Activated T-cell treated with anti-CD3 and anti-CD28 coated beads, Interleukin-2, amount 50 U/mL, for 72 hours (primary cell): ENCODE results near the gene DRD4. TPM values are rescaled to one million over a fixed set of nuclear protein-coding genes. Genes with fewer than 3 reads are reported as not detected.
"Not testable (repeated sequence)": the region's sequence is repeated elsewhere in the genome, so short reads cannot be mapped to it uniquely, and the experiment has no call there.

Experiments
- ATAC-seq, 2 donors: fragments of 150-1000 bp; cut with Tn5 transposase; replicated peaks in 1 of 2; 2 replicates each; pipeline ENCODE4 v1.10.0; 2021; ENCODE audit warnings: moderate library complexity in 2 of 2, mild to moderate bottlenecking in 1 of 2
- DNase-seq, 2 donors: peaks; one replicate each; pipeline ENCODE4 v3.0.0; 2021 to 2022; ENCODE audit warnings: mixed read lengths in 1 of 2
- H3K27ac Mint-ChIP-seq: one replicate; pipeline ENCODE4 v1.8.0; 2022; ENCODE audit warnings: mild to moderate bottlenecking, moderate library complexity, mixed read lengths
- H3K27me3 Mint-ChIP-seq: one replicate; pipeline ENCODE4 v1.8.0; 2022; ENCODE audit warnings: low read depth, mixed read lengths
- H3K36me3 Mint-ChIP-seq, 2 donors: one replicate each; pipeline ENCODE4 v1.8.0; 2022; ENCODE audit warnings: mixed read lengths in 2 of 2, mild to moderate bottlenecking in 1 of 2; ENCODE audit not compliant: insufficient read depth in 2 of 2
- H3K4me1 Mint-ChIP-seq: one replicate; pipeline ENCODE4 v1.8.0; 2022; ENCODE audit warnings: low read depth, mixed read lengths
- H3K4me3 Mint-ChIP-seq, 2 donors: one replicate each; pipeline ENCODE4 v1.8.0; 2022; ENCODE audit warnings: mild to moderate bottlenecking in 2 of 2, mixed read lengths in 2 of 2, moderate library complexity in 2 of 2
- H3K9me3 Mint-ChIP-seq, 2 donors: one replicate each; pipeline ENCODE4 v1.8.0; 2022; ENCODE audit warnings: mixed read lengths in 2 of 2
- total RNA-seq, 2 donors: library from RNA; stranded (reverse); gene quantifications; one replicate each; pipeline ENCODE4 v1.2.3, GENCODE V29; 2022

The DRD4 gene
- total RNA-seq, 2 donors from 2014 or later: 1.7 to 2.0 TPM

- not testable (repeated sequence) for DNase-seq, ATAC-seq, H3K27ac Mint-ChIP-seq, H3K9me3 Mint-ChIP-seq, H3K27me3 Mint-ChIP-seq
- Mint-ChIP-seq H3K36me3 (peaks cover 0 to 24% of the 10 kb centered on the region in 2 donors), H3K4me1 (peaks cover 49% of the 10 kb centered on the region), H3K4me3 (peak overlapping the region in 1 of 2 donors; percentile 98)
Measured at GRCh38 chr11:690244-690643, 53.2 kb downstream of the DRD4 start.

Other genes with a start within 250 kb of the DRD4 start
- gene PKP3, start 243.1 kb upstream of the DRD4 start, total RNA-seq: 1 to 10 TPM in 1 of 2 donors, under 1 TPM in 1; 0.16 to 1.2 TPM
- 10 to 100 TPM; 59.3 to 68.4 TPM for gene SIGIRR, start 222.3 kb upstream of the DRD4 start, total RNA-seq
- 10 to 100 TPM; 34.3 to 56.5 TPM for gene ANO9, start 195.3 kb upstream of the DRD4 start, total RNA-seq
- 10 to 100 TPM; 20.6 to 22.5 TPM for gene PTDSS2, start 187.0 kb upstream of the DRD4 start, total RNA-seq
- gene RNH1, start 130.0 kb upstream of the DRD4 start, total RNA-seq: 10 to 100 TPM; 88.9 to 95.3 TPM
- 10 to 100 TPM; 28.8 to 40.1 TPM for gene HRAS, start 101.7 kb upstream of the DRD4 start, total RNA-seq
- gene LRRC56, start 99.7 kb upstream of the DRD4 start, total RNA-seq: 1 to 10 TPM; 1.2 to 3.1 TPM
- 1 to 10 TPM; 3.1 to 5.5 TPM for gene LMNTD2, start 76.5 kb upstream of the DRD4 start, total RNA-seq
- gene RASSF7, start 76.3 kb upstream of the DRD4 start, total RNA-seq: 10 to 100 TPM; 13.5 to 14.2 TPM
- gene PHRF1, start 60.8 kb upstream of the DRD4 start, total RNA-seq: 10 to 100 TPM; 29.7 to 31.0 TPM
- 10 to 100 TPM; 46.7 to 95.8 TPM for gene IRF7, start 21.3 kb upstream of the DRD4 start, total RNA-seq
- gene CDHR5, start 12.3 kb upstream of the DRD4 start, total RNA-seq: under 1 TPM in 1 of 2 donors, not detected in 1; 0.09 TPM
- not detected for gene SCT, start 10.1 kb upstream of the DRD4 start, total RNA-seq
- 10 to 100 TPM; 40.5 to 66.1 TPM for gene DEAF1, start 58.0 kb downstream of the DRD4 start, total RNA-seq
- gene TMEM80, start 58.5 kb downstream of the DRD4 start, total RNA-seq: 10 to 100 TPM; 17.0 to 17.8 TPM
- 10 to 100 TPM; 11.4 to 15.7 TPM for gene EPS8L2, start 69.0 kb downstream of the DRD4 start, total RNA-seq
- gene TALDO1, start 110.2 kb downstream of the DRD4 start, total RNA-seq: 100 to 1,000 TPM; 152 to 155 TPM
- gene GATD1, start 140.2 kb downstream of the DRD4 start, total RNA-seq: 10 to 100 TPM; 31.9 to 34.4 TPM
- 1 to 10 TPM; 1.4 to 1.6 TPM for gene CEND1, start 152.8 kb downstream of the DRD4 start, total RNA-seq
- 10 to 100 TPM; 30.8 to 40.2 TPM for gene SLC25A22, start 161.0 kb downstream of the DRD4 start, total RNA-seq
- 10 to 100 TPM; 25.2 to 34.2 TPM for gene PIDD1, start 168.0 kb downstream of the DRD4 start, total RNA-seq
- 1,000 to 10,000 TPM; 3,054 to 3,114 TPM for gene RPLP2, start 172.7 kb downstream of the DRD4 start, total RNA-seq
- gene PNPLA2, start 181.6 kb downstream of the DRD4 start, total RNA-seq: 10 to 100 TPM; 64.5 to 77.1 TPM
- 10 to 100 TPM in 1 of 2 donors, 1 to 10 TPM in 1; 5.5 to 13.3 TPM for gene CRACR2B, start 190.7 kb downstream of the DRD4 start, total RNA-seq
- 10 to 100 TPM; 35.4 to 42.2 TPM for gene CD151, start 195.7 kb downstream of the DRD4 start, total RNA-seq
- gene POLR2L, start 205.3 kb downstream of the DRD4 start, total RNA-seq: 10 to 100 TPM; 28.2 to 30.9 TPM
- gene TSPAN4, start 205.6 kb downstream of the DRD4 start, total RNA-seq: 10 to 100 TPM; 12.2 to 14.9 TPM